Measurements from ENCODE around the gene RASSF4. TPM values are rescaled to one million over a fixed set of nuclear protein-coding genes. Genes with fewer than 3 reads are reported as not detected.

RASSF4 gene
- total RNA-seq, 3 donors from 2014 or later = 18.7 to 364 (median 41.1) TPM

- no peaks in the 10 kb centered on the region for H3K4me1 ChIP-seq
- DNase-seq (ENCODE audit: low spot score in 2 of 2) = no peak
- no peaks in the 10 kb centered on the region for H3K36me3 ChIP-seq
- no peaks in the 10 kb centered on the region for H3K27me3 ChIP-seq
- H3K27ac ChIP-seq = peak overlapping the region; percentile 60 to 82
- no peaks in the 10 kb centered on the region for H3K9me3 ChIP-seq
- no peak overlapping the region for H3K4me3 ChIP-seq
- TF ChIP-seq POLR2AphosphoS5 (IDR thresholded peaks at IDR 0.05) (no peak), POLR2A (IDR thresholded peaks at IDR 0.05) (no peak)
- TF ChIP-seq, protein P1, sequence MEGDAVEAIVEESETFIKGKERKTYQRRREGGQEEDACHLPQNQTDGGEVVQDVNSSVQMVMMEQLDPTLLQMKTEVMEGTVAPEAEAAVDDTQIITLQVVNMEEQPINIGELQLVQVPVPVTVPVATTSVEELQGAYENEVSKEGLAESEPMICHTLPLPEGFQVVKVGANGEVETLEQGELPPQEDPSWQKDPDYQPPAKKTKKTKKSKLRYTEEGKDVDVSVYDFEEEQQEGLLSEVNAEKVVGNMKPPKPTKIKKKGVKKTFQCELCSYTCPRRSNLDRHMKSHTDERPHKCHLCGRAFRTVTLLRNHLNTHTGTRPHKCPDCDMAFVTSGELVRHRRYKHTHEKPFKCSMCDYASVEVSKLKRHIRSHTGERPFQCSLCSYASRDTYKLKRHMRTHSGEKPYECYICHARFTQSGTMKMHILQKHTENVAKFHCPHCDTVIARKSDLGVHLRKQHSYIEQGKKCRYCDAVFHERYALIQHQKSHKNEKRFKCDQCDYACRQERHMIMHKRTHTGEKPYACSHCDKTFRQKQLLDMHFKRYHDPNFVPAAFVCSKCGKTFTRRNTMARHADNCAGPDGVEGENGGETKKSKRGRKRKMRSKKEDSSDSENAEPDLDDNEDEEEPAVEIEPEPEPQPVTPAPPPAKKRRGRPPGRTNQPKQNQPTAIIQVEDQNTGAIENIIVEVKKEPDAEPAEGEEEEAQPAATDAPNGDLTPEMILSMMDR (IDR thresholded peaks at IDR 0.05) = no peak
- intact Hi-C loops (cut with DNase I; ENCODE audit: low total_unique reads) = no loop called here
Observed at GRCh38 chr10:44956226-44956625, 3.4 kb upstream of the RASSF4 start.

DNA sequence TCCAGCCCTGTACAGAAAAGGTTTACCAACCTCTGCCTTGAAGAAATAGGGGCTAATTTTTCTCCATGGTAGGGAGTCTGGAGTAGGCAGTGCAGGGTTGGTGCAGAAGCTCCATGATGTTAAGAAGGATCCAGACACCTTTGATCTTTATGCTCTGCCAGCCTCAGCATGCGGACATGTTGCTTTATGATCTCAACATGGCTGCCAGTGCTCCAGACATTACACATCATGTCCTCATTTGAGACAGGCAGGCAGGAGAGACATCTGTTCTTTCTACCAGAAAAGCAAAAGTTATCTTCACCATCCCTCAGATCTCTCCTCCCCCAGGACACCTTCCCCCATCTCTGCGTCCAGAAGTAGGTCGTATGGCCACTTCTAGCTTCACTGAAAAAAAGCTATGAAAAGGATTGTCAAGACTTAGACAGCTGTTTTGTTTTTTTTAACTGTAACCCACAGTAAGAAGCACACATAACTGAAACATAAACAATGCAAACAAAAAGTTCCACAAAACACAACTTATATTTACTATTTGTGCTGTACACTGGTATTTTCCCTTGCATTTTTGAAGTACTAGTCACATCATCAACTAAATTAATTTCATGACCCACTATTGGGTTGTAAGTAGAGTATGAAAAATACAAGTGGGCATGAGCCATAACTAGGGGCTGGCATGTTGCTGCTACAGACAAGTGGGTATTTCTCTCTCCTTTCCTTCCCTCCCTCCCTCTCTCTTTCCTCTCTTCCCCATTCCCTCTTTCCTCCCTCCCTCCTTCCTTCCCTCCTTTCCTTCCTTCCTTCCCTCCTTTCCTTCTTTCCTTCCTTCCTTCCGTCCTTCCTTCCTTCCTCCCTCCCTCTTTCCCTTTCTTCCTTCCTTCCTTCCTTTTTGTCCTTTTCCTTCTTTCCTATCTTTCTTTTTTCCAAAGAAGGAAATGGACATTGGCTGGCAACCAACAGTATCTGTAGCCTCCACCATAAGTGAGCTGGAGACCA is 2.6 kb upstream of the RASSF4 start:
- Histone ChIP-seq H3K4me3 (no peak overlapping the region), H3K9me3 (no peaks in the 10 kb centered on the region), H3K36me3 (no peaks in the 10 kb centered on the region), H3K27ac (peak overlapping the region; percentile 60 to 82), H3K4me1 (no peaks in the 10 kb centered on the region), H3K27me3 (no peaks in the 10 kb centered on the region)
- DNase-seq (ENCODE audit: low spot score in 2 of 2) = no peak
- intact Hi-C loops (cut with DNase I; ENCODE audit: low total_unique reads) = no loop called here
- TF ChIP-seq, protein P1 (IDR thresholded peaks at IDR 0.05) = no peak
- TF ChIP-seq POLR2A (IDR thresholded peaks at IDR 0.05) = no peak
- no peak for TF ChIP-seq POLR2AphosphoS5 (IDR thresholded peaks at IDR 0.05)

GRCh38 chr10:44958196-44958897 is 1.3 kb upstream of the RASSF4 start:
- Histone ChIP-seq H3K4me1 (peaks cover 0 to 6% of the 10 kb centered on the region in 2 donors), H3K4me3 (peak overlapping the region; percentile 62 to 85 (median 68)), H3K36me3 (no peaks in the 10 kb centered on the region), H3K27me3 (no peaks in the 10 kb centered on the region), H3K9me3 (no peaks in the 10 kb centered on the region), H3K27ac (peak overlapping the region; percentile 74 to 87)
- no peak for DNase-seq (ENCODE audit: low spot score in 2 of 2)
- intact Hi-C loops (cut with DNase I; ENCODE audit: low total_unique reads) = no loop called here
- no peak for TF ChIP-seq POLR2A (IDR thresholded peaks at IDR 0.05)
- TF ChIP-seq, protein P1 (IDR thresholded peaks at IDR 0.05) = no peak
- no peak for TF ChIP-seq POLR2AphosphoS5 (IDR thresholded peaks at IDR 0.05)

- H3K27me3 ChIP-seq = no peaks in the 10 kb centered on the region
- peaks cover under 1 to 10% of the 10 kb centered on the region in 2 donors for H3K4me1 ChIP-seq
- H3K36me3 ChIP-seq = no peaks in the 10 kb centered on the region
- intact Hi-C loops (cut with DNase I; ENCODE audit: low total_unique reads) = no loop called here
- peak overlapping the region; percentile 62 to 85 (median 68) for H3K4me3 ChIP-seq
- H3K27ac ChIP-seq = peak overlapping the region; percentile 74 to 87
- no peaks in the 10 kb centered on the region for H3K9me3 ChIP-seq
- TF ChIP-seq, protein P1 (IDR thresholded peaks at IDR 0.05) = no peak
- no peak for TF ChIP-seq POLR2AphosphoS5 (IDR thresholded peaks at IDR 0.05)
- TF ChIP-seq POLR2A (IDR thresholded peaks at IDR 0.05) = no peak
- DNase-seq (ENCODE audit: low spot score in 2 of 2) = no peak
Observed at GRCh38 chr10:44958898-44959246, 730 bp upstream of the RASSF4 start.

GRCh38 chr10:44960088-44960460 is 472 bp downstream of the RASSF4 start:
- H3K4me3 ChIP-seq = peak overlapping the region; percentile 62 to 85 (median 68)
- peaks cover 4 to 17% of the 10 kb centered on the region in 2 donors for H3K4me1 ChIP-seq
- DNase-seq (ENCODE audit: low spot score in 2 of 2) = no peak
- peak overlapping the region; percentile 74 to 87 for H3K27ac ChIP-seq
- TF ChIP-seq POLR2AphosphoS5 (IDR thresholded peaks at IDR 0.05) (no peak), POLR2A (IDR thresholded peaks at IDR 0.05) (no peak)
- TF ChIP-seq, protein P1 (IDR thresholded peaks at IDR 0.05) = no peak
- no peaks in the 10 kb centered on the region for H3K9me3 ChIP-seq
- H3K27me3 ChIP-seq = no peaks in the 10 kb centered on the region
- intact Hi-C loops (cut with DNase I; ENCODE audit: low total_unique reads) = no loop called here
- no peaks in the 10 kb centered on the region for H3K36me3 ChIP-seq

All from breast epithelium (tissue), 4 donors.